Endothelial cell of umbilical vein (primary cell): ENCODE measurements around the gene ZNF74.

Experiments
- CTCF ChIP-seq, 2 donors: IDR thresholded peaks; 1 replicate in 1 of 2; 2 replicates in 1 of 2; pipeline ENCODE4 v1.5.1; 2011; ENCODE audit warnings: low read length in 2 of 2, mild to moderate bottlenecking in 2 of 2, moderate library complexity in 2 of 2, control low read depth in 1 of 2, inconsistent platforms in 1 of 2, low read depth in 1 of 2; ENCODE audit not compliant: insufficient read depth in 1 of 2; ENCODE audit errors: extremely low read depth in 1 of 2
- EZH2 ChIP-seq: IDR thresholded peaks from 2 replicates; pipeline ENCODE4 v1.6.1; 2012; ENCODE audit warnings: borderline replicate concordance, low read depth, mild to moderate bottlenecking, moderate library complexity, low read length, inconsistent platforms; ENCODE audit not compliant: severe bottlenecking
- GATA2 ChIP-seq: IDR thresholded peaks from 2 replicates; pipeline ENCODE4 v1.7.0; 2011; ENCODE audit warnings: low read depth, mild to moderate bottlenecking, moderate library complexity, mixed read lengths, low read length; ENCODE audit not compliant: insufficient read length, insufficient read depth
- JUN ChIP-seq: IDR thresholded peaks from 2 replicates; pipeline ENCODE4 v1.6.1; 2011; ENCODE audit warnings: borderline replicate concordance, low read depth; ENCODE audit not compliant: insufficient read length, insufficient read depth
- MAX ChIP-seq: IDR thresholded peaks from 2 replicates; pipeline ENCODE4 v1.6.1; 2011; ENCODE audit not compliant: insufficient read depth, insufficient read length
- MYC ChIP-seq: IDR thresholded peaks from one replicate; pipeline ENCODE4 v1.6.1; 2011; ENCODE audit warnings: mild to moderate bottlenecking, low read depth, low read length
- POLR2A ChIP-seq: IDR thresholded peaks from 2 replicates; pipeline ENCODE4 v1.6.1; 2012; ENCODE audit warnings: low read depth, mild to moderate bottlenecking, control low read depth, low read length
- POLR2AphosphoS5 ChIP-seq: IDR thresholded peaks from 2 replicates; pipeline ENCODE4 v1.6.1; 2012; ENCODE audit warnings: low read depth, mild to moderate bottlenecking, control low read depth, low read length, moderate library complexity; ENCODE audit not compliant: insufficient read depth

- TF ChIP-seq EZH2 = no peak
- TF ChIP-seq JUN = no peak
- no peak for TF ChIP-seq CTCF (IDR thresholded peaks at IDR 0.05; ENCODE audit: extremely low read depth in 1 of 2, insufficient read depth in 1 of 2, low read depth in 1 of 2, low read length in 2 of 2)
- no peak for TF ChIP-seq POLR2A
- no peak for TF ChIP-seq MAX
- TF ChIP-seq POLR2AphosphoS5 = no peak
- no peak for TF ChIP-seq GATA2
- no peak for TF ChIP-seq MYC
Observed at GRCh38 chr22:20429254-20430100, 35.5 kb downstream of the ZNF74 start.
